SH-SY5Y (cell line): ENCODE results near the gene APOC3.

ENCODE experiments used
- GATA2 ChIP-seq: IDR thresholded peaks from 2 replicates; pipeline ENCODE4 v1.6.1; 2011; ENCODE audit warnings: mild to moderate bottlenecking, low read depth, low read length
- GATA3 ChIP-seq: IDR thresholded peaks from 2 replicates; pipeline ENCODE4 v1.6.1; 2011; ENCODE audit warnings: low read depth, mild to moderate bottlenecking, low read length, moderate library complexity

GRCh38 chr11:116782728-116783127, 47.0 kb upstream of the APOC3 start:
- TF ChIP-seq GATA2: no peak
- TF ChIP-seq GATA3: no peak
